SKM-1 treated with dmso at 0.1 percent for 144 hours (cell line): ENCODE results near the gene PTPN14.
A peak's percentile ranks its signal among the peaks of the same experiment; 100 is the strongest.
"Not testable (repeated sequence)": the region's sequence is repeated elsewhere in the genome, so short reads cannot be mapped to it uniquely, and the experiment has no call there.

ENCODE experiments used
- DNase-seq: peaks from one replicate; lab custom pipeline; 2025; ENCODE audit not compliant: unreplicated experiment; lab: John Stamatoyannopoulos, UW

Gene PTPN14

DNA sequence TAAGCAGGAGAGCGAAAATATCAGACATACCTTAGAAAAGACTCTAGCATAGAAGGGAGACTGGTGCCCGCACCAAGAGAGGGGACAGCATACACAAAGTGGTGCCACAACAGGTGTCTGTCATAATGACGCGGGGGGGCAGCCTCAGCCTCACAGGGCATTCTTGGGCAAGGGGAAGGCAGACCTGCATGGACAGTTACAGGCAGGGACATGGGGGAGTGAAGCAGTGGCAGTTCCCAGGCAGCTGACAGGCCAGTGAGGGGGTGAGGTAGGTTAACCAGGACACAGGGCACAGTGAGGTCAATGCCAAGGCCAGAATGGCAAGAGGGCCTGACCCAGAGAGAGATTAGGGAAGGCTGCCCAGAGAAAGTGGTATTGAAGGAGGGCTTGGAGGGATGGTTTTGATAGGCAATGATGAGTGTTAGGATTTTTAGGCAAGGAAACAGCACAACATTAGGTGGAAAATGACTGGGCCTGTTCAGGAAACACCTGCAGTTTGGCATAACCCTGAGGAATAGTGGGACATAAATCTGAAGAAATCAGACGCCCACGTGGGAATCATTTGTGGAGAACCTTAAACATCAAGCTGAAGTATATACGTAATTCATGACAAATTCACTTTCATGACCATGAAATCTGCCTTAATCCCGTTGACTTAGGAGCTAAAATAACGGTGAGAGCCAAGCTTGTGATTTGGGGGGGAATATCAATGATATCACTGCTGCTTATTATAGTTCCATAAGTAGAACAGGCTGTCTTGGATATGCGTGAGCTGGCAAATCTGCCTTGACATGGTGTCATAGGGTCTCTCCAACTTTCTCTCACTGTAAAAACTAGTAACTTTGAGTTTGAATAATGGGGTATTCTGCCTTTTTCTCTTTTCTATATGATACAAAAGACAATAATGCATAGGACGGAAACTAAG is 8.9 kb downstream of the PTPN14 start:
- DNase-seq, result no peak

DNA sequence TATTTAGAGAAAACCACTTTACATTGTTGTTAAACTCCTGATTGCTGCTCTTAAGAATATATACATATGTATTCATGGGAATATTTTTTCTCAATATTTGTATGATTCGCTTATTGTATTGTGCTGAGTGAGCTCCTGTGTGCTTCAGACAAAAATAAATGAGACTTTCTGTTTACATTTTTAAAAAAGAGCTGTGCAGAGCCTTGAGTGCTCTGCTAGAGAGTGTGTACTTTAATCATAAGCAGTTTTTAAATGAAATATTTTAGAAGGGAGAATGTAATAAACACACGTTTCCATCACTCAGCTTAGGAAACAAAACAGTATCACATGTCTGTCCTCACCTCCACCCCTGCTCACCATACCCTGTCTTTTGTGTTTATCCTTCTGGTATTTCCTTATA is 9.7 kb downstream of the PTPN14 start:
- DNase-seq, result no peak

DNA sequence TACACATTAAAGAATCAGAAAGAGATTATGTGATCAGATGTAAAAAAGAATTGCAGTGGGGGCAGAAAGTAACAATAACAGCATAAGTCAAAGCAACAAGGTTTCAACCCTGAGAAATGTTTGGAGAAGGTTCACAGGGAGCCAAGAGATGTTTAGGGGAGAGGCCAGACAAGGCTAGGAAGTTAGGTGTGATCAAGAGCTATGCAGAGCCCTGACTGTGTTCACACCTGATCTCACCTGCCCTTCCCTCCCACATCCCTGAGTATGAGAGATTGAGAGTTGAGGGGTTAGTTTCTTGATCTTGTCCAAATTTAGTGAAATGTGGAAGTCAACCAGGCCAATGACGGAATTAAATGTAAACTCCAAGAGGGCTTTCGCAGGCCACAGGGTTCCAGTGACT is 10.2 kb downstream of the PTPN14 start:
- DNase-seq, result no peak

DNA sequence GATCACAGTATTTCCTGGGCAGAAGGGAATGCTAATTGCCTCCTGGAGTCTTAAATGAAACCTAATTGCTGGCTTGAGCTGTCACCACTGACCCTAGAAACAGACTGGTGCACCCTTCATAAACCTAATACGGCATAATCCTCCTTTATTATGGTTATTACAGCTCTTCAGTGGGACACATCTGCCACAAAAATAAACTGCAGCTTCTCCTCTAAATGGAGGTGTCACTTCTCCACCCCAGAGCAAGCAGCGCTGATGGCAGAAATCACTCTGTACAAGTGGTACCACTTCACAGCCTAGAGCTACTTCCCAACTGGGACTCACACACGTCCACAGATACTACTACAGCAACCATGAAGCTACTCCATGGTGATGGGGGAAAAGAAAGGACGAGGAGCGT is 11.1 kb downstream of the PTPN14 start:
- DNase-seq, result no peak

DNA sequence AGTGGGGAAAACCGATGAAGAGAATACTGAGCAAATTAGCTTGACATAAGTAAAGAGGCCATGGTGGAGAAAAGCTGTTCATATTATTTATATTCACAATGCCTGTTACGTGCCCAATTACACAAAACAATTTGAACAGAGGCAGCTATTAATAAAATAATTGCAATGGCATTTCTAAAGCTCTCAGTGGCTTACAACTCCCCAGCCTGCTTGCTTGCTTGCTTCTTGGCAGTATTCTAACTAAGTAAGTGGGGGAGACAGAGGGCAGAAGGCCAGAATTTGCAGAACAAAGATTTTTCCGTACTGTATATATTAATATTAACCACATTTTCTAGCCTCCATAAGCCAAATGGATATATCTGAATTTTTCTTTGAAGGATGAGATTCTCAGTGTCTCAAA is 12.9 kb downstream of the PTPN14 start:
- DNase-seq, result no peak

DNA sequence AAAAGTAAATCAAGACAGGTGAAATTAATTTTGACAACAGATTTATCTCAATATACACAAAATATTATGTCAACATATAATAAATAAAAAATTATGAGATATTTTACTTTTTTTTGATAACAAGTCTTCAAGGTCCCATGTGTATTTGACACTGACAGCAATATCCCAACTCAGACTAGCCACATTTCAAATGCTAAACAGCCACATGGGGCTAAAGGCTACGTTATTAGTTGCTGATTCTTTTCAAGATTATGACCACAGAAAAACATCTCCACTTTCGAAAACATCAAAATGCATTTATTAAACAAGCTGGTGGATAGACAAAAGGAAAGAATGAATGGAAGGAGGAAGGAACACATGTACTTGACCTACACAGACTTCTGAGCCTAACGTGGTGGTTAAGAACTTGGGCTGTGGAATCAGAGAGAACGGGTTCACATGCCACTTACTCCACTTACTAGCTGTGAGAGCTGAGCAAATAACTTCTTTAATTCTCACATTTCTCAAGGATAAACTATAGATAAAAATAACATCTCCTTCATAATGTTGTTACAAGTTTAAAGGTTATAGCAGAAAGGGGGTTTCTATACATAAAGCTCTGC is 13.4 kb downstream of the PTPN14 start:
- no peak for DNase-seq

DNA sequence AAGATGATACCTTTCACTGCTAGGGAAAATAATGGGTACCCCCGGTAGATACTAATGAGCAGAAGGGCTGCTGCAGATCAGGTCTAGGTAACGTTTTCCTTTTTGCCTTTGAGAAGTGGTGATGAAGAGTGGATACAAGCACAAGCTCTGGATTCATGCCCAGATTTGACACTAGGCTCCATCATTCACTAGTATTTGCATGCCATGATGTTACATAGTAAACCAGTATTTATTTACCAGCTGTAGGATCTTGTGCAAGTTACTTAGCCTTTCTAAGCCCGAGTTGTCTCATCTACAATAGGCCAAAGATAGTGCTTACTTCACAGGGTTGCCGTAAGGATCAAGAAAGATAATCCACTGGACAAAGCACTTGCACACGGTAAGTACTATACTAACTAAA is 14.2 kb downstream of the PTPN14 start:
- DNase-seq, result no peak

DNA sequence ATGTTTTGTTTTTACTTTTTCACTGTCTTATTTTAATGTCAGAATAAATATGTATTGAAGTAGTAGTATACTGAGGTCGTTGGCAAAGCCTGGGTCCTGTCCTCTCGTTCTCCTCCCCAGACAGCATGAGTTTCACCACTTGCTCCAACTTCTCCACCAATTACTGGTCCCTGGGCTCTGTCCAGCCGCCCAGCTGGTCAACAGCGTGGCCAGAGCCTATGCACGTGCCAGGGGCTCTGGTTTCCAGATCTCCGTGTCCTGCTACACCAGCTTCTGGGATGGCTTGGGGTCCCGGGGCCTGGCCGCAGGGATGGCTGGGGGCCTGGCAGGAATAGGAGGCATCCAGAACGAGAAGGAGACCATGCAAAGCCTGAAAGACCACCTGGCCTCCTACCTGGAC is 19.3 kb downstream of the PTPN14 start:
- no peak for DNase-seq

DNA sequence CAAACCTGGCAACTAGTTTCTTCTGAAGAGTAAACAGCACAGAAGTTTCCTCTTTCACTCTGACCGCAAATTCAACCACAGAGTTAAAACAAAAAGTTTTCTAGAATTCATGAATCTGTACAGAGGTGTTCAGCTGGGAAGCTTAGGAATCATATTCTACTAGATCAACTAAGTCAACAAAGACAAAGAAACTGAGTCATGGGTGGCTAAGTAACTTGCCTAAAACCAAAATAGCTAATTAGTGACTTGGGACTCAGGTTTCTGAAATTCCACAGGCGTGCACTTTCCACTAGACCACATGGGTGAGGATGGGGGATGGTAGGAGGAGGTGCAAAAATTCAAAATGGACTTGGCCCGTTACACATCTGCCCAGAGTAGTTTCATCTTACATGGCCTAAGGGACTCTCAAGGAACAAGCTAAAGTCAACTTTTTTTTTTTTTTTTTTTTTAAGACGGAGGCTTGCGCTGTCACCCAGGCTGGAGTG is 25.8 kb downstream of the PTPN14 start:
- DNase-seq, result peak; percentile 17

DNA sequence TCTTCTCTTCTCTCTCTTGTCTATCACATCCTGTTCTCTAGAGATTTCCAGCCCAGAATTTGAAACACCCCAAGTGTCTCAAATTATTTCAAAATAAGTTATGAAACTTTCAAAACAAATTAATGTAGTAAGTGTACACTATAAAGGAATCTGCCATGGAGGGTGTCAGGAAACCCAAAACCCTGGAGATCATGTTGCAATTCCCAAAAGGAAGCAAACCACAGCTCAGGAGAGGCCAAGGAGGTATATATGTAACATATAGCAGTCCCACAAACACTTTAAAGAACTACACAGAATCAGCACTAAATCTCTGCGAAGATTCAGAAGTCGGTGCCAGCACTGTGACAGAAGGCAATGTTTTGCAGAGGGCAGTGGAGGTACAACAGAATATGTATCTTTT is 26.6 kb downstream of the PTPN14 start:
- DNase-seq, result no peak

DNA sequence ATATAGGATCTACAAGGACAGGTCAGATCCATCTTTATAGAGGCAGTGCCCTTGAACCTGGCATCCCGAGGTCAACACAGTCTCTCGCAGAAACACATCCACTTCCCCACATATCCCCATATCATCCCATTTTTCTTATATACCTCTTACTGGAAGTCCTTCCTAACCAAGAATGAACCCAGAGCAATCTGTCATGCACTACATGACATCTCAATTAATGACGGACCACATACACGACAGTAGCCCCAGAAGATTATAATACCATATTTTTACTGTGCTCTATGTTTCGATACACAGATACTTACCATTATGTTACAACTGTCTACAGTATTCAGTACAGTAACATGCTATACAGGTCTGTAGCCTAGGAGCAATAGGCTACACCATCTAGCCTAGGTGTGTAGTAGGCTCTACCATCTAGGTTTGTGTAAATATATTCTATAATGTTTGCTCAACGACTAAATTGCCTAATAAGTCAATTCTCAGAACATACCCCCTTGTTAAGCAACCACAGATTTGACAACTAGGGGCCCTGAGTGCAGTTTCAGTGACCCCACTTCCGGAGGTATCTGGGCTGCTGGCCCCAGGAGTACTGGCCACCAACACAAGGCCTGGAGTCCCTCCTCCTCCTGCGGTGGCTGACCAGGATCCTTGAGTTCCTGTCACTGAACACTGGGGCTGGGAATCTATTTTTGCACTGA is 28.1 kb downstream of the PTPN14 start:
- DNase-seq, result no peak

DNA sequence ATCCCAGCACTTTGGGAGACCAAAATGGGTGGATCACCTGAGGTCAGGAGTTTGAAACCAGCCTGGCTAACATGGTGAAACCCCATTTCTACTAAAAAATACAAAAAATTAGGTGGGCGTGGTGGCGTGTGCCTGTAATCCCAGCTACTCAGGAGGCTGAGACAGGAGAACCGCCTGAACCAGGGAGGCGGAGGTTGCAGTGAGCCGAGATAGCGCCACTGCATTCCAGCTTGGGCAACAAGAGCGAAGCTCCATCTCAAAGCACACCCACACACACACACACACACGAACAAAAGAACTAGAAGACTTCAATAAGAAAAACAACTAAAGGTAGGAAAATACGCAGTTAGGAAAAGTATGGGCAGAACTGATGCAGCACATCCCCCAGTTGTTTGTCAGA is 29.9 kb downstream of the PTPN14 start:
- not testable (repeated sequence) for DNase-seq

DNA sequence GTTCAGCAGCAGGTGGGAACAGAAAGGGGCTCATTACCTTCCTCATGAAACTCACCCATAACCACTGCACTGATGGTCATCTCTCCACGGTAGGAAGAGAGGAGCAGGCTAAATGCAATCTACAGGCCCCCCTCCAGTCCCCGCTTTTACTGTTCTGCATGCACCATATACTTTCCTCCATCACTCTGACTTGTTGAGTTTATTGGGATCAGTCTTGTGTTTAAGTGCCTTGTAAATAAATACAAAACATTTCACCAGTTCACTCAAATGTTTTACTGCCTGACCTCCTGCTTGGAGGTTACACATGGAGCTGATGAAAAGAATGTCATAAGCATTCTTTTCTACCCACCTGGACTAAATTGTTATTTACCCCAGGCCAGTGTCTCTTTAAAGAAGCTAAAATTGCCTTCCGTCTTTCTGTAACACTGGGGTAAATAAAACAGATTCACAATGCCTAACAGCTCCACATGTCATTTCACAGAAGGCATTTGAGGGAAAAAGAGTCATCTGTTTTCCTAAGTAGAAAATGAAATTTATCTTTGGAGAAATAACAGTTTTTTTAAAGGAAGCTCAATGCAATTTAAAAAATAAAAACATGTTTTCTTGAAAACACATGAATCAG is 30.7 kb downstream of the PTPN14 start:
- no peak for DNase-seq

DNA sequence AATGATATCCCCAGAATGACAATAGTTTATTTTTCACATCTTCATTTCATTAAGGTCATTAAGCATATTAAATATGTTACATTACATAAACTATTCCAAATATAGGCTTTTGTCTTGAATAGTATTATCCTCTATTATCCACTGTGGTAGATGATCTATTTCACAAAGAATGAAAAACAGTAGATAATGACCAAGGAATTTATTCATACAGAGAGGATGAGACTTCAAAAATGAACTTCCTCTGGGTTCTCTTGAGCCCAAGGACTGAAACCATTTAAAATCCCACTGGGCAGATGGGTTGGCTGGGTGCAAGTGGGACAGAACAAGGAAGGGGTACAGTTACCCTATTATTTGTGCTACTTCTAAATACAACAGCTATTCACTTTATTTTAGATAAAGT is 33.0 kb downstream of the PTPN14 start:
- DNase-seq, result no peak

DNA sequence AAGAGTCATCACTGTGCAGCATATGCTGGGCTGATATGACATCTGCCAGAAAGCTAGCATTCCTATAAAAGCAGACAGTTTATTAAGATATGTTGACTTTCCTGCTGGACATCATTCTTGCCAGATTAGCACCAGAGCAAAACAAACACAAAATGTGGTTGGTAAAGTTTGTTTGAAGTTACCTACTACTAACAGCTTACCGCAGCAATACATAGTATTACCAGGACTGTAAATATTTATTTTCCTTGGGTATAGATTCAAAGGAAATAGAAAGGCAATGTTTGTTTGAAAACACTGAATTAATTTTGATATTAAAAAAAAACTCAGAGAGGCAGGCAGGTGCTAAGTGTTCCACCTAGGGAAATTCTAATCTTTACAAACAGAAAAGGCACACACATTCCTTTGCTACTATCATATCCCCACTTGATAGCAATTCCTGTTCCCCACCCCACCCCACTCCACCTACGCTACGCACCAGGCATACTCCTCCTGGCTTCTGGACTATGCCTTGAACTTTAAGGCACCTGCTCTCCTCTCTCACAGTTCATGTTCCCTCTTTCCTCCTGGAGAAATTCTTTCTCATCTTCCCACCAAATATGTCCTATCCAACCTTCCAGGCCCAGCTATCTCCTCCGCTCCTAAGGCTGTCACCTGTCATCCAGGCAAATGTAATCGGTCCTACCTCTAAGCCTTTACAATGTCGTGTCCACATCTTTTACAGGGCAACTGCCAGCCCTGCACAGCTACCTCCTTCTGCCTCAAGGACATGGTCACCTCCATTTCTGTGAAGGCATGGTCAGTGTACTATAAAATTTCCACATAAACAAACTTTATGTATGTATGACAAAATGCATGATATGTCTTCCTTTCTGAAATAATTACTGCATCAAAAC is 34.7 kb downstream of the PTPN14 start:
- DNase-seq, result no peak

DNA sequence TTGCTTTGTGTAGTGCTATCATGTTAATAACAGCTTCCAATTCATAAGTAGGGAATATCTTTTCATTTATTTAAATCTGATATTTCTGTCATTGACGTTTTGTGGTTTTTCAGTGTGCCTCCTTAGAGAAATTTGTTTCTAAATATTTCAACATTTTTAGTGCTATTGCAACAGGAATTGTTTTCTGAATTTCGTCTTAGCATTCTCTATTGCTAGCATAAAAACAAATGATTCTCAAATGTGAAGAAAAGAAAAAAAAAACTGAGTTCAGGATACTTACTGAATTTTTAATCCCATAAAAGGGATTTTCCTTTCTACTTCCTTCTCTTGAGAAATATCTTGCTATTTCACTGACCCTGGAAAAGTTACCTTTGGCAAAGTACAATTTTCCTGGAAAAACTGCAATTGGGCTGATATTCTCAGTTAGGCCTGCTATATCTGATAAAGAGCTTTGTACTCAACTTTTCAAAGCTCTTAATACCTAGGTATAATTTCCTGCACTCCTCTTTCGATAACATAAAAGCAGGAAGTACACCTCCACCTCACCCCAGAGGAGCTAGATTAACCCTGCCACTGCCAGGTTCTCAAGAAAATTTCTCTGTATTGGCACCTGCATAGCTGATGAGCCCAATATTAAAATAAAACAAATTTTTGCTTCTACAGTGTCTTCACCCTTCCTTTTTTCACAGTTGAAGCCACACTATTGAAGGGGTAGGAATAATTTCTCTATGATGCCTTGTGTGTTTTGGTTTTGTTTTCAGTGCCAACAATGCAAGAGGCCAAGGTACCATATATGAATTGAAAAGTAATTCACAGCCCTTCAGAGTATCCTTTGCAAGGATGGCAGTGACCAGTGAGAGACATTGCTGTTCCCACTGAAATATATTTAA is 35.6 kb downstream of the PTPN14 start:
- DNase-seq, result peak; percentile 38

DNA sequence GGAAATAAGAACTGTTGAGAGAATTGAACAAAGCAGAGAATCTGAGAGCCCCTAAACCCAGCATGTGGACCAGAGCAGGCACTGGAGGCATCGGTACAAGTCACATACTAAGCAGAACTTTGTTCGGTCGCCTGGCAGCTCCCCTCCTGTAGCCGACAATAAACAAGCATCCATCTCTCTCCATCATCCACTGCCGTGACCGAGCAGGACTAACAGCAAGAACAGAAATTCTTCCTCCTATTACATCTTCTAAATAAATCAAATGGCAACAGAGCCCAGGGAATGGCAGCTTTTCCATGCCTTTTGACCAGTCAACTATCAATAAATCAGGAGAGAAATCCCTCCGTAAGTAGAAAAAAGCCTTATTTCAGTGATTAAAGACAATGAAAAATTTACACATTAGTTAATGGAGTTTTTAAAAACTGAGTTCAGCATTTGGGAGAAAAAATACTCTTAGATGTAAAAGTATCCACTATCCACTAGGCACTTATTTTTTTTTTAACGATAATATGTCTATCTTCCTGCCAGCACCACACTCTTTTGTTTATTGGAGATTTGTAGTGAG is 36.5 kb downstream of the PTPN14 start:
- DNase-seq, result no peak

DNA sequence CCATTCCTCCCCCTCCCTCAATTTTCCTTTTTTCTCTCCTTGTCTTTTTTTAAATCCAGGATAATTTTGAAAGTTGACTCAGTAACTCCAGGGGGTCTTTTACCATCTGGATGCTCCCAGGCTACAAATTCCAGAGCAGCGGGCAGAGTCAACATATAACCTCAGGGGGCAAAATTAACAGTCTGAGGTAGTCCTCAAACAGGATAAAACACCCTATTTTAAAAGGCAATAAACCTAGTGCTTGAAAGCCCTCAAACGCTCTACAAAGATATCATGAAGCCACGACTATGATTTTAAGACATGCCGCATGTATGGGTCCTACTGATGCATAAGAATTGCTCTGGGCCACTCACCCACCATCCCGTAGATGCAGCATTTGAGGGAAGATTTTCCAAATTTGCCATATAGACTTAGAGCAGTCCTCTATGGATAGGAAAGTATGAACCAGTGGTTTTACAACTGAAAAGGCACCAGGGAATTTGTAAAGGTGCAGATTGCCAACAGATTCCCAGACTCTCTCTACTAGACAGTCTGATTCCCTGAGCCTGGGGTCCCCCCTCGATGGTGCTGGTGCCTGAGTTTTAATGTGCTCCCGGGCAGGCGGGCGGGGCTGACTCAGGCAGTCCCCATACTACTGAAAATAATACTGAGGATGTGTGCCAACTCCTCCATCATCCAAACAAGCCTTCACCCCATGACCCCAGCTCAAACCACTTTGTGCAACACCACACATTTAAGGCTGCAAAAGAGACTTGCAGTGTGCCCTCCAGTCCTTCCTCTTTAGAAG is 37.2 kb downstream of the PTPN14 start:
- peak; percentile 95 for DNase-seq
